ENCODE results near the gene KCNMA1. TPM values are rescaled to one million over a fixed set of nuclear protein-coding genes. Genes with fewer than 3 reads are reported as not detected.

The KCNMA1 gene
- total and polyA plus RNA-seq, 8 donors = 2.8 to 21.1 (median 4.3) TPM

GRCh38 chr10:77357185-77357584, 280.4 kb downstream of the KCNMA1 start:
- no peak overlapping the region for H3K27ac ChIP-seq
- no peak for TF ChIP-seq CTCF (IDR thresholded peaks at IDR 0.05)
- intact Hi-C loops (cut with DNase I) = no loop called here
- no peaks in the 10 kb centered on the region for H3K9me3 ChIP-seq
- ATAC-seq (no peak), DNase-seq (no peak)
- no peaks in the 10 kb centered on the region for H3K27me3 ChIP-seq
- H3K4me1 ChIP-seq = no peaks in the 10 kb centered on the region
- H3K4me3 ChIP-seq = no peak overlapping the region
- no peaks in the 10 kb centered on the region for H3K36me3 ChIP-seq

- H3K4me3 ChIP-seq = no peak overlapping the region
- H3K4me1 ChIP-seq = no peaks in the 10 kb centered on the region
- TF ChIP-seq CTCF (IDR thresholded peaks at IDR 0.05) = no peak
- ATAC-seq (no peak), DNase-seq (no peak)
- no peaks in the 10 kb centered on the region for H3K9me3 ChIP-seq
- H3K27ac ChIP-seq = no peak overlapping the region
- intact Hi-C loops (cut with DNase I) = no loop called here
- H3K36me3 ChIP-seq = no peaks in the 10 kb centered on the region
- H3K27me3 ChIP-seq = no peaks in the 10 kb centered on the region
Observed at GRCh38 chr10:77355844-77356243, 281.8 kb downstream of the KCNMA1 start.

GRCh38 chr10:77351386-77351785, 286.2 kb downstream of the KCNMA1 start:
- H3K4me1 ChIP-seq = no peaks in the 10 kb centered on the region
- H3K36me3 ChIP-seq = no peaks in the 10 kb centered on the region
- ATAC-seq = peak; percentile 24
- H3K4me3 ChIP-seq = no peak overlapping the region
- H3K27me3 ChIP-seq = no peaks in the 10 kb centered on the region
- DNase-seq = no peak
- intact Hi-C loops (cut with DNase I) = no loop called here
- H3K27ac ChIP-seq = peak overlapping the region in 1 of 2 donors; percentile 48
- no peak for TF ChIP-seq CTCF (IDR thresholded peaks at IDR 0.05)
- H3K9me3 ChIP-seq = no peaks in the 10 kb centered on the region

- H3K27ac ChIP-seq = peak overlapping the region in 1 of 2 donors; percentile 48
- H3K36me3 ChIP-seq = no peaks in the 10 kb centered on the region
- H3K27me3 ChIP-seq = no peaks in the 10 kb centered on the region
- intact Hi-C loops (cut with DNase I) = no loop called here
- no peak overlapping the region for H3K4me3 ChIP-seq
- peak in 1 of 4 donors; percentile 54 for DNase-seq
- H3K4me1 ChIP-seq = no peaks in the 10 kb centered on the region
- ATAC-seq = peak; percentile 91
- TF ChIP-seq CTCF (IDR thresholded peaks at IDR 0.05) = no peak
- H3K9me3 ChIP-seq = no peaks in the 10 kb centered on the region
Observed at GRCh38 chr10:77350711-77351119, 286.9 kb downstream of the KCNMA1 start.

GRCh38 chr10:77350134-77350533, 287.5 kb downstream of the KCNMA1 start:
- DNase-seq = no peak
- Histone ChIP-seq H3K27me3 (no peaks in the 10 kb centered on the region), H3K27ac (no peak overlapping the region), H3K4me1 (no peaks in the 10 kb centered on the region), H3K4me3 (no peak overlapping the region), H3K36me3 (no peaks in the 10 kb centered on the region), H3K9me3 (no peaks in the 10 kb centered on the region)
- intact Hi-C loops (cut with DNase I) = no loop called here
- no peak for ATAC-seq
- no peak for TF ChIP-seq CTCF (IDR thresholded peaks at IDR 0.05)

All from left lung (tissue), 10 donors.